Body of pancreas (tissue), 4 donors: ENCODE results near the gene TXN. TPM values are rescaled to one million over a fixed set of nuclear protein-coding genes. Genes with fewer than 3 reads are reported as not detected.
A peak's percentile ranks its signal among the peaks of the same experiment; 100 is the strongest.

Experiments
- ATAC-seq: fragments of 150-250 bp; one replicate; pipeline ENCODE4 v1.9.1; 2016
- DNase-seq, 4 donors: peaks; one replicate each; pipeline ENCODE4 v3.0.0-alpha.2; 2019
- H3K27ac ChIP-seq, 4 donors: fragments of 200-600 bp; sonication (generic); 1 replicate in 3 of 4; 2 replicates in 1 of 4; pipeline versions ENCODE4 v1.5.1 to v1.6.1; 2016 to 2019; ENCODE audit warnings: mild to moderate bottlenecking in 1 of 4, mixed read lengths in 1 of 4, moderate library complexity in 1 of 4
- H3K27me3 ChIP-seq, 2 donors: fragments of 200-600 bp; sonication (generic); one replicate each; pipeline ENCODE4 v1.6.0; 2016; ENCODE audit warnings: mild to moderate bottlenecking in 1 of 2
- H3K36me3 ChIP-seq, 2 donors: fragments of 200-600 bp; sonication (generic); replicated peaks in 1 of 2; 2 replicates each; pipeline ENCODE4 v1.5.1; 2016; ENCODE audit warnings: low read depth in 2 of 2; ENCODE audit not compliant: insufficient read depth in 1 of 2
- H3K4me1 ChIP-seq: fragments of 200-600 bp; sonication (generic); one replicate; pipeline ENCODE4 v1.6.0; 2016
- H3K4me3 ChIP-seq, 2 donors: fragments of 200-600 bp; sonication (generic); 1 replicate in 1 of 2; 2 replicates in 1 of 2; pipeline ENCODE4 v1.5.1; 2016 to 2019
- H3K9me3 ChIP-seq, 3 donors: fragments of 200-600 bp; sonication (generic); 1 replicate in 2 of 3; 2 replicates in 1 of 3; pipeline ENCODE4 v1.5.1; 2016
- POLR2A ChIP-seq, 3 donors: fragments of 450-650 bp; IDR thresholded peaks; one replicate each; pipeline ENCODE4 v1.6.1; 2016; ENCODE audit warnings: antibody characterized with exemption in 3 of 3, mild to moderate bottlenecking in 2 of 3
- WGBS, 2 donors: methylation state at CpG; one replicate each; pipeline ENCODE4 v1.1.5; 2017; 5-methylcytosine and 5-hydroxymethylcytosine counted together
- intact Hi-C: fragments of 100-400 bp; cut with DNase I; formaldehyde crosslinking; loops from one replicate; pipeline ENCODE4 v1.15.1; 2023
- total RNA-seq, 2 donors: library from RNA; depleted of rRNA; stranded (reverse); fragments of >200 nt; gene quantifications; one replicate each; pipeline ENCODE4 v1.1.0, GENCODE V29; 2016
- TF ChIP-seq, protein P1 (sequence below), 7 experiments: fragments of 450-650 bp in 4 of 7; fragments of 200-600 bp in 3 of 7; sonication (generic) in 3 of 7; IDR thresholded peaks; one replicate each; pipeline ENCODE4 v1.5.1; 2016 to 2019; ENCODE audit warnings: antibody characterized with exemption in 7 of 7

The TXN gene
- total RNA-seq, 2 donors from 2014 or later: 40.2 to 93.1 TPM

- no peak for TF ChIP-seq POLR2A (IDR thresholded peaks at IDR 0.05)
- TF ChIP-seq, protein P1, sequence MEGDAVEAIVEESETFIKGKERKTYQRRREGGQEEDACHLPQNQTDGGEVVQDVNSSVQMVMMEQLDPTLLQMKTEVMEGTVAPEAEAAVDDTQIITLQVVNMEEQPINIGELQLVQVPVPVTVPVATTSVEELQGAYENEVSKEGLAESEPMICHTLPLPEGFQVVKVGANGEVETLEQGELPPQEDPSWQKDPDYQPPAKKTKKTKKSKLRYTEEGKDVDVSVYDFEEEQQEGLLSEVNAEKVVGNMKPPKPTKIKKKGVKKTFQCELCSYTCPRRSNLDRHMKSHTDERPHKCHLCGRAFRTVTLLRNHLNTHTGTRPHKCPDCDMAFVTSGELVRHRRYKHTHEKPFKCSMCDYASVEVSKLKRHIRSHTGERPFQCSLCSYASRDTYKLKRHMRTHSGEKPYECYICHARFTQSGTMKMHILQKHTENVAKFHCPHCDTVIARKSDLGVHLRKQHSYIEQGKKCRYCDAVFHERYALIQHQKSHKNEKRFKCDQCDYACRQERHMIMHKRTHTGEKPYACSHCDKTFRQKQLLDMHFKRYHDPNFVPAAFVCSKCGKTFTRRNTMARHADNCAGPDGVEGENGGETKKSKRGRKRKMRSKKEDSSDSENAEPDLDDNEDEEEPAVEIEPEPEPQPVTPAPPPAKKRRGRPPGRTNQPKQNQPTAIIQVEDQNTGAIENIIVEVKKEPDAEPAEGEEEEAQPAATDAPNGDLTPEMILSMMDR (IDR thresholded peaks at IDR 0.05): no peak
- no peak for DNase-seq
- H3K9me3 ChIP-seq: no peaks in the 10 kb centered on the region
- H3K27ac ChIP-seq: no peak overlapping the region
- ATAC-seq: no peak
- H3K36me3 ChIP-seq: no peaks in the 10 kb centered on the region
- H3K4me3 ChIP-seq: no peak overlapping the region
- WGBS, 2 donors: 80 to 96% methylated on average over 25 of the region's 28 CpGs
- no peaks in the 10 kb centered on the region for H3K4me1 ChIP-seq
- intact Hi-C loops: no loop called here
- H3K27me3 ChIP-seq: no peaks in the 10 kb centered on the region
These were observed 35.7 kb upstream of the TXN start for GRCh38 chr9:110291921-110292557.

DNA sequence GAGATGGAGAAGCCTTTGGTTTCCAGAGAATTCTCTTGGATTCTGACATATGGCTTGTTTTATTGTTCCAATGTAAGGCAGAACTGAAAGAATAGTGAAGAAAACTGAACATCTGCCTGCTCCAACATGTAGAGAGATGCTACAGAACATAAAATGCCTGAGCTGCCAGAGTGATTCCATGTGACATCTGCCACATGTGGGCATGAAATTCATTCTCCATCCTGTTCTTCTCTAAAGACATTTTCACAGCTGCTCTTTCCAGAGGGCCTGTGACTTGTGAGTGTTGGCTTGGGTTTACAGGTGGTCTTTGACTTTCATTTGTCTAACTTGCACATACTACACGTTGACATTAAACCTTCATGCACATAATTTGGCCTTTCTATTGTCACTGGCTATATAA is 33.7 kb upstream of the TXN start:
- no peak for TF ChIP-seq POLR2A (IDR thresholded peaks at IDR 0.05)
- TF ChIP-seq, protein P1 (IDR thresholded peaks at IDR 0.05): no peak
- 72 to 75% methylated on average over 1 of the region's 1 CpG for WGBS, 2 donors
- ATAC-seq: no peak
- intact Hi-C loops: no loop called here
- no peaks in the 10 kb centered on the region for H3K4me1 ChIP-seq
- DNase-seq: no peak
- no peaks in the 10 kb centered on the region for H3K27me3 ChIP-seq
- H3K9me3 ChIP-seq: no peaks in the 10 kb centered on the region
- H3K4me3 ChIP-seq: no peak overlapping the region
- H3K36me3 ChIP-seq: no peaks in the 10 kb centered on the region
- H3K27ac ChIP-seq: no peak overlapping the region

DNA sequence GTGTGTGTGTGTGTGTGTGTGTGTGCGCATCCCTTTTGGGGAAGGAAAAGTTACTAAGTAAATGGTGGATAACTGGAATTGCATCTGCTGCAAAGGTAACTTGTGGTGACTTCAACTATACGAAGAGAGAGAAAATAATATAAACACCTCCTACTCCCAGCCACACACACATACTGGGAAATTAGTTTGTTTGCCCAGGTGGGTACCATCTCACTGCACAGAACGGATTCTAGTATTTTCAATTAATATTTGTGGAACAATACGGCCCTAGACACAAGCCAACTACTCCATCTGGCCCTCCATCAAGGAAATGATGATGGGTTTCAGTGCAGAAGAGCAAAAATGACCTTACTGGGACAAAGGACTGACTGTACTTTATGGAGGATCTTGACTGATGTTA is 32.2 kb upstream of the TXN start:
- H3K27ac ChIP-seq: no peak overlapping the region
- peaks cover under 1% of the 10 kb centered on the region for H3K4me1 ChIP-seq
- intact Hi-C loops: no loop called here
- 46 to 53% methylated on average over 4 of the region's 4 CpGs for WGBS, 2 donors
- no peaks in the 10 kb centered on the region for H3K9me3 ChIP-seq
- ATAC-seq: no peak
- DNase-seq: peak in 3 of 4 donors; percentile 26 to 44 (median 32)
- TF ChIP-seq, protein P1 (IDR thresholded peaks at IDR 0.05): no peak
- TF ChIP-seq POLR2A (IDR thresholded peaks at IDR 0.05): no peak
- no peaks in the 10 kb centered on the region for H3K36me3 ChIP-seq
- no peaks in the 10 kb centered on the region for H3K27me3 ChIP-seq
- no peak overlapping the region for H3K4me3 ChIP-seq

- ATAC-seq (no peak), DNase-seq (no peak)
- peaks cover 9% of the 10 kb centered on the region for H3K4me1 ChIP-seq
- 95 to 96% methylated on average over 6 of the region's 6 CpGs for WGBS, 2 donors
- no peaks in the 10 kb centered on the region for H3K36me3 ChIP-seq
- no peaks in the 10 kb centered on the region for H3K9me3 ChIP-seq
- no peak overlapping the region for H3K4me3 ChIP-seq
- H3K27ac ChIP-seq: no peak overlapping the region
- TF ChIP-seq, protein P1 (IDR thresholded peaks at IDR 0.05): no peak
- no peak for TF ChIP-seq POLR2A (IDR thresholded peaks at IDR 0.05)
- no peaks in the 10 kb centered on the region for H3K27me3 ChIP-seq
- intact Hi-C loops: no loop called here
These were observed 31.0 kb upstream of the TXN start for GRCh38 chr9:110287289-110287680.

GRCh38 chr9:110284211-110284844 is 28.0 kb upstream of the TXN start:
- peak overlapping the region; percentile 12 to 58 (median 18) for H3K27ac ChIP-seq
- intact Hi-C loops: no loop called here

More at GRCh38 chr9:110284211-110284844, 28.0 kb upstream of the TXN start:
- 37 to 46% methylated on average over 6 of the region's 6 CpGs for WGBS, 2 donors
- ATAC-seq: no peak
- Histone ChIP-seq H3K9me3 (no peaks in the 10 kb centered on the region), H3K4me3 (no peak overlapping the region), H3K36me3 (no peaks in the 10 kb centered on the region), H3K27me3 (no peaks in the 10 kb centered on the region), H3K4me1 (peaks cover 9% of the 10 kb centered on the region)
- no peak for DNase-seq
- no peak for TF ChIP-seq POLR2A (IDR thresholded peaks at IDR 0.05)
- TF ChIP-seq, protein P1 (IDR thresholded peaks at IDR 0.05): no peak
